IMR-90 (cell line): ENCODE results near the gene ARHGEF4. TPM values are rescaled to one million over a fixed set of nuclear protein-coding genes. Genes with fewer than 3 reads are reported as not detected.

ENCODE experiments used
- ATAC-seq: fragments of 200-7000 bp; cut with Tn5 transposase; 2 replicates; pipeline ENCODE4 v1.9.1; 2020; ENCODE audit warnings: low read depth, mild to moderate bottlenecking, moderate library complexity
- BruUV-seq: library from RNA; stranded (reverse); fragments of 400-500 nt; replicated peaks from 2 replicates; lab custom pipeline; 2021; lab: Mats Ljungman, UMichigan
- CTCF ChIA-PET: fragments of 300-600 bp; formaldehyde crosslinking; extraction: SDS; loops from one replicate; lab custom pipeline; 2021; ENCODE audit warnings: antibody characterized with exemption; lab: Yijun Ruan, JAX
- POLR2A ChIA-PET: fragments of 300-600 bp; sonication (Branson Sonifier 250); formaldehyde crosslinking; loops from one replicate; lab custom pipeline; 2022; ENCODE audit warnings: antibody characterized with exemption; ENCODE audit not compliant: unreplicated experiment; lab: Charles Lee
- DNase-seq: peaks from one replicate; pipeline ENCODE4 v3.0.0; 2013
- H2AFZ ChIP-seq: replicated peaks from 2 replicates; pipeline ENCODE3; 2013; ENCODE audit warnings: low read length, mild to moderate bottlenecking; ENCODE audit not compliant: poor library complexity
- H2AK5ac ChIP-seq: 2 replicates; pipeline ENCODE4 v1.6.1; 2013; ENCODE audit warnings: low read depth, low read length, inconsistent platforms
- H2AK9ac ChIP-seq: replicated peaks from 2 replicates; pipeline ENCODE3; 2013; ENCODE audit warnings: mild to moderate bottlenecking, low read depth, low read length, moderate library complexity; ENCODE audit not compliant: poor library complexity
- H2BK120ac ChIP-seq: 2 replicates; pipeline ENCODE4 v1.6.1; 2013; ENCODE audit warnings: low read depth, low read length, inconsistent platforms
- H2BK15ac ChIP-seq: 3 replicates; pipeline ENCODE4 v1.6.1; 2013; ENCODE audit warnings: low read depth, low read length, inconsistent platforms
- H2BK20ac ChIP-seq: 2 replicates; pipeline ENCODE4 v1.6.1; 2013; ENCODE audit warnings: low read depth, mild to moderate bottlenecking, inconsistent platforms, low read length, moderate library complexity
- H2BK5ac ChIP-seq: 2 replicates; pipeline ENCODE4 v1.6.1; 2013; ENCODE audit warnings: mild to moderate bottlenecking, low read depth, low read length, inconsistent platforms; ENCODE audit not compliant: poor library complexity, severe bottlenecking
- H3K14ac ChIP-seq: replicated peaks from 2 replicates; pipeline ENCODE4 v1.6.1; 2013; ENCODE audit warnings: low read depth, low read length, inconsistent platforms
- H3K18ac ChIP-seq: 2 replicates; pipeline ENCODE4 v1.6.1; 2013; ENCODE audit warnings: low read depth, low read length, control low read depth
- H3K23ac ChIP-seq: 2 replicates; pipeline ENCODE4 v1.6.1; 2013; ENCODE audit warnings: low read depth, low read length, inconsistent platforms
- H3K27ac ChIP-seq: 2 replicates; pipeline ENCODE4 v1.5.1; 2013; ENCODE audit warnings: mild to moderate bottlenecking, control low read depth, low read length; ENCODE audit not compliant: insufficient read depth
- H3K27me3 ChIP-seq: 2 replicates; pipeline ENCODE4 v1.6.1; 2013; ENCODE audit warnings: low read length; ENCODE audit not compliant: control insufficient read depth, insufficient read depth
- H3K36me3 ChIP-seq: 2 replicates; pipeline ENCODE4 v1.6.1; 2013; ENCODE audit warnings: low read length, mixed read lengths; ENCODE audit not compliant: control insufficient read depth, insufficient read depth
- H3K4ac ChIP-seq: 2 replicates; pipeline ENCODE4 v1.6.1; 2013; ENCODE audit warnings: low read depth, low read length, inconsistent platforms
- H3K4me1 ChIP-seq: 2 replicates; pipeline ENCODE4 v1.6.1; 2013; ENCODE audit warnings: low read length, mixed read lengths; ENCODE audit not compliant: control insufficient read depth, insufficient read depth
- H3K4me2 ChIP-seq: 2 replicates; pipeline ENCODE4 v1.6.1; 2013; ENCODE audit warnings: low read depth, mild to moderate bottlenecking, control low read depth, low read length, moderate library complexity
- H3K4me3 ChIP-seq: 2 replicates; pipeline ENCODE4 v1.5.1; 2013; ENCODE audit warnings: low read depth, mild to moderate bottlenecking, control low read depth, low read length, moderate library complexity; ENCODE audit not compliant: insufficient read depth
- H3K56ac ChIP-seq: 2 replicates; pipeline ENCODE4 v1.6.1; 2013; ENCODE audit warnings: low read length, inconsistent platforms; ENCODE audit not compliant: insufficient read depth; ENCODE audit errors: extremely low read depth
- H3K79me1 ChIP-seq, 2 experiments: 2 replicates each; pipeline ENCODE4 v1.6.1; 2013; ENCODE audit warnings: low read length in 2 of 2, inconsistent platforms in 1 of 2, low read depth in 1 of 2
- H3K9ac ChIP-seq: 2 replicates; pipeline ENCODE4 v1.6.1; 2013; ENCODE audit warnings: low read depth, low read length, control low read depth
- H3K9me1 ChIP-seq: 2 replicates; pipeline ENCODE4 v1.6.1; 2013; ENCODE audit warnings: low read length, inconsistent platforms; ENCODE audit not compliant: insufficient read depth
- H3K9me3 ChIP-seq: 2 replicates; pipeline ENCODE4 v1.6.1; 2013; ENCODE audit warnings: low read length; ENCODE audit not compliant: control insufficient read depth, insufficient read depth
- H4K20me1 ChIP-seq: 2 replicates; pipeline ENCODE4 v1.6.1; 2013; ENCODE audit warnings: low read length, inconsistent platforms; ENCODE audit not compliant: insufficient read depth
- H4K5ac ChIP-seq: 2 replicates; pipeline ENCODE4 v1.6.1; 2013; ENCODE audit warnings: mild to moderate bottlenecking, low read depth, low read length, control low read depth
- H4K8ac ChIP-seq, 2 experiments: 2 replicates each; pipeline ENCODE4 v1.6.1; 2013; ENCODE audit warnings: low read depth in 2 of 2, low read length in 2 of 2, control low read depth in 1 of 2, inconsistent platforms in 1 of 2
- H4K91ac ChIP-seq: 2 replicates; pipeline ENCODE4 v1.6.1; 2013; ENCODE audit warnings: low read depth, low read length, inconsistent platforms; ENCODE audit not compliant: insufficient read depth
- BHLHE40 ChIP-seq: fragments of 150-350 bp; IDR thresholded peaks from 2 replicates; pipeline ENCODE4 v1.6.1; 2016; ENCODE audit warnings: mild to moderate bottlenecking, low read depth, low read length
- CEBPB ChIP-seq: IDR thresholded peaks from 2 replicates; pipeline ENCODE4 v1.6.1; 2012; ENCODE audit warnings: low read depth, low read length, improper control_type of control experiment
- CHD1 ChIP-seq: IDR thresholded peaks from 2 replicates; pipeline ENCODE4 v1.6.1; 2012; ENCODE audit warnings: low read depth, low read length, improper control_type of control experiment
- CTCF ChIP-seq: conservative IDR thresholded peaks from 2 replicates; pipeline ENCODE4 v1.5.1; 2012; ENCODE audit warnings: mild to moderate bottlenecking, low read depth, low read length, improper control_type of control experiment
- ELK1 ChIP-seq: fragments of 150-350 bp; IDR thresholded peaks from 2 replicates; pipeline ENCODE4 v1.6.1; 2016; ENCODE audit warnings: low read depth, mild to moderate bottlenecking, low read length, moderate library complexity, borderline replicate concordance
- FOS ChIP-seq: fragments of 150-350 bp; IDR thresholded peaks from 2 replicates; pipeline ENCODE4 v1.6.1; 2016; ENCODE audit warnings: low read depth, low read length
- MAFK ChIP-seq: IDR thresholded peaks from 2 replicates; pipeline ENCODE4 v1.6.1; 2012; ENCODE audit warnings: low read depth, low read length, improper control_type of control experiment
- MAZ ChIP-seq: IDR thresholded peaks from 2 replicates; pipeline ENCODE4 v1.6.1; 2012; ENCODE audit warnings: low read depth, mild to moderate bottlenecking, low read length, improper control_type of control experiment, moderate library complexity, borderline replicate concordance
- MXI1 ChIP-seq: IDR thresholded peaks from 2 replicates; pipeline ENCODE4 v1.6.1; 2012; ENCODE audit warnings: low read depth, mild to moderate bottlenecking, low read length, moderate library complexity, borderline replicate concordance
- POLR2A ChIP-seq: IDR thresholded peaks from 2 replicates; pipeline ENCODE4 v1.6.1; 2012; ENCODE audit warnings: mild to moderate bottlenecking, low read depth, low read length
- RAD21 ChIP-seq: IDR thresholded peaks from 2 replicates; pipeline ENCODE4 v1.6.1; 2012; ENCODE audit warnings: low read length, improper control_type of control experiment
- RCOR1 ChIP-seq: IDR thresholded peaks from 2 replicates; pipeline ENCODE4 v1.6.1; 2012; ENCODE audit warnings: mild to moderate bottlenecking, low read length, improper control_type of control experiment; ENCODE audit not compliant: insufficient replicate concordance
- RFX5 ChIP-seq: IDR thresholded peaks from 2 replicates; pipeline ENCODE4 v1.8.0; 2012; ENCODE audit warnings: low read depth, mild to moderate bottlenecking, low read length, moderate library complexity
- SMC3 ChIP-seq: fragments of 150-350 bp; IDR thresholded peaks from 2 replicates; pipeline ENCODE4 v1.6.1; 2016; ENCODE audit warnings: low read depth, mild to moderate bottlenecking, antibody characterized with exemption, low read length, moderate library complexity
- USF2 ChIP-seq: fragments of 150-350 bp; IDR thresholded peaks from 2 replicates; pipeline ENCODE4 v1.6.1; 2017; ENCODE audit warnings: mild to moderate bottlenecking, antibody characterized with exemption, low read length, low read depth
- WGBS, 2 experiments: methylation state at CpG; one replicate each; pipeline versions ENCODE4 v1.1.5 to v1.1.7; 2013; ENCODE audit warnings: missing lambda C conversion rate in 2 of 2; ENCODE audit not compliant: insufficient read length in 1 of 2; ENCODE audit errors: extremely low coverage in 2 of 2; 5-methylcytosine and 5-hydroxymethylcytosine counted together
- dilution Hi-C: fragments of 300-500 bp; cut with HindIII; formaldehyde crosslinking; loops from one replicate; pipeline ENCODE4 v1.14.3; 2018; ENCODE audit warnings: low sequenced_read_pairs; ENCODE audit not compliant: unreplicated experiment
- in situ Hi-C: fragments of 300-500 bp; cut with MboI; formaldehyde crosslinking; loops from 3 replicates; pipeline ENCODE4 v1.14.3; 2019; ENCODE audit warnings: low sequenced_read_pairs, inconsistent platforms, mixed read lengths
- intact Hi-C: fragments of 100-400 bp; cut with micrococcal nuclease; formaldehyde crosslinking; loops from 2 replicates; pipeline ENCODE4 v1.10.0; 2022
- polyA plus RNA-seq, 3 experiments: library from polyadenylated mRNA; depleted of rRNA; stranded (reverse); fragments of >200 nt; gene quantifications; 2 replicates each; pipeline ENCODE4 v1.2.3, GENCODE V29; 2012; ENCODE audit warnings: low replicate concordance in 1 of 3
- total RNA-seq: library from RNA; depleted of rRNA; stranded (reverse); fragments of >200 nt; gene quantifications from 2 replicates; pipeline ENCODE4 v1.2.3, GENCODE V29; 2012

The ARHGEF4 gene
- total and polyA plus RNA-seq, 2 of the 4 experiments (the other 2 are of a cell fraction): 2.7 to 5.0 TPM

GRCh38 chr2:131010566-131010965 is 173.9 kb downstream of the ARHGEF4 start:
- H2AFZ ChIP-seq: no peak overlapping the region
- dilution Hi-C loops: no loop called here
- no peak overlapping the region for H3K27ac ChIP-seq
- no peak overlapping the region for H2BK15ac ChIP-seq
- H3K14ac ChIP-seq: no peak overlapping the region
- H3K18ac ChIP-seq: no peak overlapping the region
- H3K36me3 ChIP-seq: no peaks in the 10 kb centered on the region
- intact Hi-C loops: no loop called here
- no peak overlapping the region for H2BK5ac ChIP-seq
- no peak overlapping the region for H3K23ac ChIP-seq
- CTCF ChIA-PET: no interaction called here
- no peak overlapping the region for H2AK5ac ChIP-seq
- no peaks in the 10 kb centered on the region for H3K79me1 ChIP-seq
- no peaks in the 10 kb centered on the region for H3K9me3 ChIP-seq
- H2BK120ac ChIP-seq: no peak overlapping the region
- no peak overlapping the region for H4K5ac ChIP-seq
- DNase-seq (no peak), ATAC-seq (no peak)
- no peak overlapping the region for H4K91ac ChIP-seq
- no TSS peak for BruUV-seq
- H3K4ac ChIP-seq: no peak overlapping the region
- no peak overlapping the region for H3K4me3 ChIP-seq
- POLR2A ChIA-PET: no interaction called here
- TF ChIP-seq MAFK (no peak), USF2 (no peak), MXI1 (no peak), RFX5 (no peak), POLR2A (no peak), MAZ (no peak), RCOR1 (no peak), FOS (no peak), CTCF (no peak), SMC3 (no peak), CEBPB (no peak), CHD1 (no peak), RAD21 (no peak), BHLHE40 (no peak), ELK1 (no peak)
- no peak overlapping the region for H3K9ac ChIP-seq
- H3K56ac ChIP-seq: no peak overlapping the region
- in situ Hi-C loops: no loop called here
- H3K4me1 ChIP-seq: no peaks in the 10 kb centered on the region
- H4K20me1 ChIP-seq: no peaks in the 10 kb centered on the region
- peaks cover 13% of the 10 kb centered on the region for H3K27me3 ChIP-seq
- H3K4me2 ChIP-seq: no peak overlapping the region
- H2AK9ac ChIP-seq: no peak overlapping the region
- 15% methylated on average over 2 of the region's 4 CpGs; no CpG with 5 or more reads in 1 of the 2 experiments for WGBS, 2 experiments
- no peak overlapping the region for H4K8ac ChIP-seq
- no peaks in the 10 kb centered on the region for H3K9me1 ChIP-seq
- H2BK20ac ChIP-seq: no peak overlapping the region
